ENCODE results near the gene WHRN.

Gene WHRN

DNA sequence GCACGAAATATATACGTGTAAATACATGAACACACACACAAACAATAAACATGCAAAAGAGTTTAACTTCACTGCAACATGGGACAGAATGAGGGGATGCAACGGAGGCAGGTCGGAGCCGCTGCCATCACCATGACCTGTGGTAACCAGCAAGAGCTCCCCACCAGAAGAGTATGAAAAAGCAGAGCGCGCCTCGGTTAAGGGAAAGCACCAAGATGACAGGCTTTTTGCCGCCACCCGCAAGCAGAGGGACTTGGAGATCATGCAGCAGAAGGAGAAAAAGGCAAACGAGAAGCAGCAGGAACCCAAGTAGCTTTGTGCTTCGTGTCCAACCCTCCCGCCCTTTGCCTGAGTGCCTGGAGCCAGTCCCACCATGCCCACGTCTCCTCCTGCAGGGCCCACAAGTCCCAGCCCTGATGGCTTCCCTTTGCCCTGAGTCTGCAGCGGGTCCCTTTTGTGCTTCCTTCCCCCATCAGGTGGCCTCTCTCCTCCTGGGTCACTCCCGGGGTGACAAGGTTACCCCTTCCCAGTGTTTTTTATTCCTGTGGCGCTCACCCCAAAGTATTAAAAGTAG is 13.8 kb downstream of the WHRN start:
- no peak for DNase-seq

DNA sequence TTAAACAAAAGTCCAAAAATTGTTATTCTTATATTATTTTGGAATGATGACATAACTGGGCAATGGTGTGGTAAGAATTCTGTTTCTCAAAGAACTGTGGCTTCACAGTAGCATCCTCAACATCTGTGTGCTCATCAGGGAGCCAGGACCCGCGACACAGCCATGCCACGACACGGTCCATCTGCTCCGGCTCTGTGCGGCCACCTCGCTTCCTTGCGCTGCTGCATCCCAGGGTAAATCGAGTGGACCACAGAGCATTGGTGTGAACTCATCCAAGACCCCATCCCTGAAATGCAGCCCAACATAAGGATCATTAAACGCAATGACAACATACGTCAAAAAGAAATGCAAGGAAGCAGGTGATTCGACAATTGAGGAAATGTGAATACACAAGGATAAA is 15.3 kb downstream of the WHRN start:
- no peak for DNase-seq

DNA sequence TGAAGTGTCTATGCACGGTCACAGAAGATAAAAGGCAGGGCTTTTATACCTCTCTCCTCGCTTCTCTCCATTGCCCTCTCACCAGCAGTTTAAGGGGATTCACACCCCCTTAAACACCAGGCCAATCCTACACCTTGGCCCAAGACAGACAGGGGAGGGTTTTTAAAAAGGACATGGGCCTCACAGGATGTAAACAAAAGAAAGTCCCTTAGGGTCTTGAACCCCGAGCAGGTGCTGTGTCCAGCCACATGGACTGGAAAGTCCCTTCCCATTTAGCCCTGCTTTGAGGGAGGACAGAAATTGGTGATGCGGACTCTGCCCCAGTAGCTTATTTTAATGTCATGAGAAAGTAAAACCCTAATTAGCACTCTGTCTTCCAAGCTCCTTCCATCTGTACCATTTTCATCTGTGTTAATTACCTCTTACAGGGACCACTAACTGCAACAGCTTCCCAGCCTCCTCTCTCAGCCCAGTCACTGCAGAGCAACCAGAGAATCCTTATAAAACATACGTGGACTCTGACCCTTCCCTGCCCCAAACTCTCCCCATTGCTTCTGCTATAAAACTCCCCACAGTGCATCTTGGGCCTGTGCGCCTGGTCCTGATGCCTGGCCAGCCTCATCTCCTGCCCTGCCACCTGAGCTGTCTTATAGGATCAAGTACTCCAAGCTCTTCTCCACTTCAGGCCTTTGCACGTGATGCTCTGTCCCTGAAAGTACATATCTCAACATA is 16.7 kb downstream of the WHRN start:
- no peak for DNase-seq

DNA sequence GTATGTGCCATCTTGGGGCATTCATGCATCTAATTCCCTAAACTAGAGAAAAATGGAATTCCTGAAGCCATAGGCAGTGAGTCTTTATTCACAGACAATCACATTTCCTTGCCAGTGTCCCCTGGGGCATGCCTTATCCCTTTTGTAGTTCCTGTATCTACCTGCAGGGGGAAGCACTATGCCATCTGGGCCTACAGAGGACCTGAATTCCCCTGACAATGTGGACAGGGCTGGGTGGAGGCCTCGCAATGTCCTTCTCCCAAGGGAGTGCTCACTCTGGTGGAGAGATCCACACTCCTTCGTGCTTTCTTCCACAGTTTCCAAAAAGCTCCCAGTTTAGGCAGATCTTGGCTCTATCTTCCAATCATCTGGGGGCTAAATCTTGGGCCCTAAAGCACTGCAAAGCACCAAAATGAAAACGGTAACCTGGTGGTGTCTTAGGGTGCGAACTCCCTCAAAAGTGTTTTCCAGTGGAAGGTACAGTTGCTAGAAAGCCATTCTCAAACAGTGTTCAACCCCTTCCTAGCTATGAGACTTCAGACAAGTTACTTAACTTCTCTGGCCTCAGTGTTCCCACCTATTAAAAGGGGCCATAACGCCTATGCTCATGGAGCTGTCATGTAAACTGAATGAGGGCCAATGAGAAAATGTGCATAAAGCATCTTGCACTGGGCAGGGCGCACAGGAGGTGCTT is 17.5 kb downstream of the WHRN start:
- DNase-seq, result peak; percentile 71

DNA sequence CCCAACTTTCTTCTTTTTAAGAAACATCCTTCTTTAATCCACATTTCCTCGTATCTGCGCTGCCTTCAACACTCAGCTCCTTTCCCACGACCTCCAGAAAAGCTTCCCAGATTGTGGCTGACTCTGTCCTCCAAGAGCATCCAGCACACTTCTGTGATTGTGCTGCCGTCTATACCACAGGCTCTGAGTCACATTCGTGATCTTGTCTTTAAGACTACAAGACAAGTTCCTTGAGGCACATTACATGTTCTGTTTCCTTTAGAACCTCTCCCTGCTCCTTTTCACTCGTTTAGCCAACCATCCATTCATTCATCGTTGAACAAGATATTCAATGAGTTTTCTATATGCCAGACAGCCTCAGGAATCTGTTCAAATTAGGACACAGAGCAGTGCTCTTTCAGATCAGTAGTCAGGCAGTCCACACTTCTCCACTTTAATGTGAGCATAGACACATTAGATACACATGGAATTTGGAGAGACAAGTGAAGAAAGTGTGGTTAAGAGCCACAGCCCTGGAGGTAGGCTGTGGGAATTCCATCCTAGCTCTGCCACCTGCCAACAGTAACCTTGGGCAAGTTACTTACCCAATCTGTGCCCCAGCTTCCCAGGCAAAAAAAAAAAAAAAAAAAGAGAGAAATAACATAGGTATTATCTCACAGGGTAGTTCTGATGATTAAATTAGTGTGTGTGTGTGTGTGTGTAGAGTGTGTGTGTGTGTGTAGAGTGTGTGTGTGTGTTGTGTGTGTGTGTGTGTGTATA is 18.9 kb downstream of the WHRN start:
- peak; percentile 12 for DNase-seq

DNA sequence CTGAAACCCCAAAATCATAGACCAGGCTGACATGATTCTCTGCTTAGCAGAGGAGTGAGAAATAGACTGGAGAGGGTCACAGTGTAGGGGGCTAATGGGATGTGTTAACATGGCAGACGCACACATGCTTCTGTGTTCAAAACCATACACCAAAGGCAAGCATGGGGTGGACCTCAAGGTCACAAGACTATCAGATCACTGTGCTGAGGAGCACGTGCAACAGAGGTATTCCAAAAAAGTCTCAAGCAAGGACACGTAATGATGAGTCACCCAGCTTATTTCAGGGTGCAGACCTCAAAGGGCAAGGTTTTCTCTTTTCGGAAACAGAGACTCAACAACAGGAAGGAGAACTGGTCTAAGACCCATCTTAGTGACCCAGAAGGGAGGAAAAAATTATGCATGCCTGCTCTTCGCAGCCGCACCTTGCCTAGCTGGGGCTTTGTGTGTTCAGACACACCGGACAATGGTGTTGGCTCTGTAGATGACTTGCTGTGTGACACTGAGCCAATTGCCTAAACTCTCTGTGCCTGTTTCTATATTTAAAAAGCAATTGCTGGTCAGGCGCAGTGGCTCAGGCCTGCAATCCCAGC is 20.3 kb downstream of the WHRN start:
- peak; percentile 60 for DNase-seq

DNA sequence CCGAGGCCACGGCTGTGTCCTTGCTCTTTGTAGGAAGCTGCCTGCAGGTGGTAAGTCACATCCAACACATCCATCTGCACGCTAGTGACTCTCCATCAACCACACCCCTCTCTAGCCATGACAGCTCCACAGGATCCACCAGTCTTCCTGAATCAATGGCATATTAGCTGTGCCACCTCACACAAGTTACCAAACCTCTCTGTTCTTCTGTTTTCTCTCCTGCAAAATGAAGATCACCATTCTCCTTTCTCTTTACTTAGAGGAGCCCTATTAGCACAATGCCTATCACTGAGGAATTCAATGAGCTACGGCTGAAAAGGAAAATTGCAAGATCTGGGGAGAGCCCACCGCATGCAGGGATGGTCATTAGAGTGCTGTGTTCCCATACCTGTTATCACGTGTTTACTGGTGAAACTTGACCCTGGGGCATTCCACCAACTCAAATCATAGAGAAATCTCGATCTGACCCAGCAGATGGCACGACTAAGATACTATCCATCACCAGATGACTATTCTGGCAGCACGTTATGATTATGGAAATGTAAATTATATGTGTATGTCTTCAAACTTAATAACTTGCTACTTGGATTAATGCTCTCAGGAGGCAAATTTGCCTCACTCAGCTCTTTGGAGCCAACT is 20.9 kb downstream of the WHRN start:
- DNase-seq, result no peak

DNA sequence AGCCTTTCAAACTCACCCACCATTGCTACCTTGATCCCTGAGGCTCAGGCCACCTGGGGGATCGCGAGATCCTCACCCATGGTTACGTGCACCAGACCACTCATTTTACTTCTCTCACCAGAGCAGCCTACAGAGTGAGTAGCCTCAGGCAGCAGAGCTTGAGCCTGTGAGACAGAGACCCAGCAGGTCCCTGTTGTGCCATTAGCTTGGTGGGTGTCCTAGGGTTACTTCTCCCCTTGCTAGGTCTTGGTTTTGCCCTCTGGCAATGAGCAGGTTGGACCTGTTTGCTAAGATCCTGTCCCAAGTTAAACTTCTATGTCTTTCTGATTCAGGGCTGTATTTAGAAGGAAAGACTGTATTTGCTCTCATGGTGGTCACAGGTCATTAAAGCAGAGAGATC is 21.8 kb downstream of the WHRN start:
- no peak for DNase-seq

DNA sequence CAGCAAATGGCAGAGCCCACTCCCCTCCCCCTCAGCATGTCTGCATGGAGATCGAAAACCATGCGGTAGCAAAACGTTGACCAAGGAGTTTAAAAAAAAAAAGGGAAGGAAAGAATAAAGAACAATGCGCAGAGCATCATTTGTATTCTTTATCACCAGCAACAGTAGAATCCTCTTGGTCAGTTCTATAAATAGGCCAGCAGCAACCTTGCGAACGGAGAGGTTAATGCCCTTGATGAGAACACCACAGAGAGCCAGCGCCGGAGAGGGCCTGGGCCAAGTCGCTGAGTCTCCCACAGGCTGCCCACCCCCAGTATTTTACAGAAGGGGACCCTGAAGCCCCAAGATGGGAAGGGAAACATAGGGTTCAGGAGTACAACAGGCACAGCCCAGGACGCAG is 22.7 kb downstream of the WHRN start:
- DNase-seq, result no peak

DNA sequence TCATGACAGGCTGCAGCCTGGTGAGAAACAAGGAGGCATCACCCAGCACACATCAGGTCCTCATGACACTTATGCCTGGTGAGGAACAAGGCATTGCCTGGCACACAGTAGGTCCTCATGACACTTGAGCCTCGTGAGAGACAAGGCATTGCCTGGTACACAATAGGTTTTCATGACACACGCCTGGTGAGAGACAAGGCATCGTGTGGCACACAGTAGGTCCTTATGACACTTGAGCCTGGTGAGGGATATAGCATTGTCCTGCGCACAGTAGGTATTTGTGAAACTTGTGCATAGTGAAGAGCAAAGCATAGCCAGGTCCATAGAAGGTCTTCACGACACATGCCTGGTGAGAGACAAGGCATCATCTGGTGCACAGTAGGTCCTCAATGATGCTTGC is 23.5 kb downstream of the WHRN start:
- no peak for DNase-seq

DNA sequence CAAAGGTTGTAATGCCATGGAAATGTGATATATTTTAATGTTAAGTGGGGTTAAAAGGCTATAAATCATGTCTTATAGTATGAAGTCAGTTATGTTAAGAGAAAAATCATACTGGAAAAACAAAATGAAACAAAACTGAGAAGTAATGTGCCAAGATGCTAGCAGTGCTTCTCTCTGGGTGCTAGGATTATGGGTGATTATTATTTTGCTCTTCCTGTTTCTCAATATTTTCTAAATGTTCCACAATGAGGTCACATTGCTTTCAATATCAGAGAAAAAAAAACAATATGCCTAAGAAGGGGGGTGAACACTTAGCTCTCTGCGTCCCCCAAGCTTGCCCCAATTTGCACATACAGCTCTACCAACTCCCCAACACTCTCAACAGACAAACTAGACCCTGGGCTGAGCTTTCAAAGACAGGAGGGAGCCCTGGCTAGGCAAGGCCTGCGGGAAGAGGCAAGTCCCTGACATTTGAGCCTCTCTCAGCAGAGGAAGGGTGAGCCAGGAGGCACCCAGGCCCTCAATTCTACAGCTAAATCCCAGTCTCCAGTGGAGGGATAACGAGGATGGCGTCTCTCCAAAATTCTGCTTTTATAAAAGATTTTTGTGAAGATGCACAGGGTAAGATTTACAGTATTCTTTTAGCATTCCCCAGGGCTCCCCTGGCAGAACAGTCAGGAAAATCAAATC is 24.4 kb downstream of the WHRN start:
- DNase-seq, result no peak

DNA sequence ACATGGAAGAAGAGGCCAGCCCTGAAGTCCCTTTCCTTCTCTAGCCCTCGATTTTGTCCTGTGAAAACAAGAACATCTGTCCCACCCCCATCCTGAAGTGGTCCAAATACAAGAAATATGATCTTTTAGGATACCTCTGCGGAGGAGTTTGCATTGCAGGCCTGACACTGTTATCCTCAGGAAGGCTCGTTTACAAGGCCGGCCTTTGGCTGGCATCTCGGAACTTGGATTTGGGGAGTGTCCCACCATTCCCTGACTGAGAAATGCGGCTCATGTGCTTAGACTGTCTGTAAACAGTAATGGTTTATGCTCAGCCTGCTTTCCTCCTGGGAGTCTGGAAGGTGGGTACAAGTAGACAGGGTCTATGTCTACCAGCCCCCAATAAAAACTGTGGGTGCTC is 26.4 kb downstream of the WHRN start:
- no peak for DNase-seq

DNA sequence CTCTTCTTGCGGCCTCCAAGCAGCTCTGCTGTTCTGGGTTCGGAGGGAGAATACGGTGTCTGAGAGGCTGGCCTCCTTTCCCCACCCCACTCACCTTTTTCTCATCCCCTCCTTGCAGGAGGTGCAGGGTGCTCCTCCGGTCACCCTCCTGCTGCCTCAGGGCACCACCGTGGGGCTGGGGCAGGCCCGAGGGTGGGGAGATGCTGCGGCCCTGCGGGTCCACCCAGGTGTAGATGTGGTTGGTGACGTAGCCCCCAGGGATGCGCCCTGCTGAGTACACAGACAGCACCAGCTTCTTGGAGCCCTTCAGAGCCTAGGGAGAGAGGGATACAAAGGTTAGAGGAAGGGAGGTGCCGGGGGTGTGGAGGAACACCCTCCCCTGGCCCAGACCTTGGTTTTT is 26.8 kb downstream of the WHRN start:
- DNase-seq, result no peak

DNA sequence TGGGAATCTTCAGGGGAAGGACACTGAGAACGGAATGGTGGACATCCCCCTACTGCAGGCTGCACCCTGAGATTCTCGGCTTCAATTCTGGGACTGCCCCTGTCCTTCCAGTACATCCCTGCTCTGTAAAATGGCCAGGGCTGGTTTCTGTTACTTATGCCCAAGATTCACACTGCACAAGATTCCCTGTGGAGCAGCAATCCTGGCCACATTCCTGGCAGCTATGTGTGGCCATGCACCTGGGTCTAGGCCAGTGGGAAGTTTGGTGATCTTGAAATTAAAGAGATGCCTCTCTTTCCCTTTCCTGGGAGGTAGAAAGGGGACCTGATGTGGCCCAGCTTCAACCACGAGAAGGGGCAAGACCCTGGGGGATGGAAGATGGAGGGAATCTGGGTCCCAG is 27.6 kb downstream of the WHRN start:
- no peak for DNase-seq

DNA sequence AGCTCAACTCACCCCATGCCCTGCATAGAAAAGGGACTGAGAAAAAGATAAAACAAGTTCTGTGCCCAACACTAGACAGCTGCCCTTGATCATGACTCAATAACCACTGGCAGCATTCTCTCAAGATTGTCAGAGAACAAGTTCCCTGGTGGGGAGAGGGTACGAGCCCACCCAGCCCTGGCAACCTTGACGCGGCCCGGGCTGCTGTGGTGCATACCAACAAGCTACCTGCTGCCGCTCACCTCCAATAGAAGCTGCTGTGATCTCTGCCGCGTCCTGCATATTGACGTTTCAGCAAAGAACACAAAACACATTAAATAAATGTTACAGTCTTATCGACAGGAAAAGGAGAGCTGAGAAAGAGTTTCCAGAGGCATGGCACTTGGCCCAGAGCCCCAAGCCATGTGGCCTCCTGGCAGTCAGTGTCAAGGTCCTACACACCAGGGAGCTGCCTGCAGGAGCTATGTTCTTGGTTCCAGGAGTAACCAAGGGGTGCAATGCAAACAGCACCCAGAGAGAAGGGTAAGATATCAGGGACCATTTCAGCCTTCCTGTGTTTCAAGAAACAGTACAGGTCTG is 28.3 kb downstream of the WHRN start:
- no peak for DNase-seq

DNA sequence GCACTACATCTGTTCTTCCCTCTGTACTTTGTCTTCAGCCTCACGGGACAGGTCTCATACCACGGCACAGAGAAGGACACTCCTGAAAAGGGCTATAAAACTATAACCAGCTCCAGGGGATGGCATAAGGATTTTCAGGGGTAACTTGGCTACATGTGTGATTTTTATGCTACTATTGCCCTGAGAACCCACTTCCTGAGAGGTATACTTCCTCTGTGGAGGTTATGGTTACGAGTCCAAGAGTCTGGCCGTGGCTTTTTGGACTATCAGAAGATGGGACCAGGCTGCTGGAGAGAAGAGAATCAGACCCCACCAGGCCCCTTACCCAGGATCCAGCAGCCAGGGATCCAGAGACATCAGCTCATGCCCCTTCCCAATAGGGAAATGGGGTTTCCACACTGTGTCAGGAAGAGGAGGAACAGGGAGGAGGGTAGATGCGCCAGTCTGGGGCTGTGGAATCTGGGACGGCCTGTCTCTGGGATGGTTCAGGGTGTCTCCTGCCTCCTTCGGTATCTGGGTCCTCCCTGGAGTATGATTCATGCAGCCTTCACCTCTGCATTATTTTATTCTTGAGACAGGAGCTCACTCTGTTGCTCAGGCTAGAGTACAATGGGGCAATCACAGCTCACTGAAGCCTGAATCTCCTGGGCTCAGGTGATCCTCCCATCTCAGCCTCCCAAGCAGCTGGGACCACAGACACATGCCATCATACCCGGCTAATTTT is 29.7 kb downstream of the WHRN start:
- no peak for DNase-seq

DNA sequence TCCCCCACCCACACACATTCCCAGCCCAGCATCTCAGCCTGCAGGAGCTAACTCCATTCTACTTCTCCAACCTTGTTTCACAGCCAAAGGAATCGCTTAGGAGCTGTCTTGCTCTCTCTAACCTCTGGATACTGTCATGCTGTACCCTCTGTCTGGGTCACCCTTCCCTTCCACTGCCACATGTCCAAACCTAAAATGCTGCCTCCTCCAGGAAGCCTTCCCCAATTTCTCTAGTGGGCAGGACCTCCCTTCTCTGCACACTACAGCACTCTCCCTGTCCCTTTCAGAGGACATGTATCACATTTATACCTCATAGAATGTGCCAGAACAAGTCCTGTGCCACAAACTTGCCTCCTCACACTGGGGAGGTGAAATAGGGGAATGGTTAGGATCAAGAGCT is 30.8 kb downstream of the WHRN start:
- no peak for DNase-seq

DNA sequence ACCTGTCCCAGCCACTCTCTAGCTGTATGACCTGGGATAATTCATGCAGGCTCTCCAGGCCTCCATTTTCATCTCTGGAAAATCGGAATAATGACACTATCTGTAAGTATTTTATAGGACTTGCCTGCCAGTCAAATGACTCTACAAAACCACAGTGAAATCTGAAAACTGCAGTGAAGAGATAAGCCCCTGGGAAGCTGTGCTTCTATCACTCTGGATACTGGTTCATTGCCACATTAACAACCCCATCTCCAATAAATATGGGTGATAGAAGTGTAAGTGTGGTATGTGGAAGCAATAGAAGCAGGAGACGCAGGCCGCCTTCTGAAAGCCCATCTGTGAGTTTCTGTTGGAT is 31.8 kb downstream of the WHRN start:
- no peak for DNase-seq

DNA sequence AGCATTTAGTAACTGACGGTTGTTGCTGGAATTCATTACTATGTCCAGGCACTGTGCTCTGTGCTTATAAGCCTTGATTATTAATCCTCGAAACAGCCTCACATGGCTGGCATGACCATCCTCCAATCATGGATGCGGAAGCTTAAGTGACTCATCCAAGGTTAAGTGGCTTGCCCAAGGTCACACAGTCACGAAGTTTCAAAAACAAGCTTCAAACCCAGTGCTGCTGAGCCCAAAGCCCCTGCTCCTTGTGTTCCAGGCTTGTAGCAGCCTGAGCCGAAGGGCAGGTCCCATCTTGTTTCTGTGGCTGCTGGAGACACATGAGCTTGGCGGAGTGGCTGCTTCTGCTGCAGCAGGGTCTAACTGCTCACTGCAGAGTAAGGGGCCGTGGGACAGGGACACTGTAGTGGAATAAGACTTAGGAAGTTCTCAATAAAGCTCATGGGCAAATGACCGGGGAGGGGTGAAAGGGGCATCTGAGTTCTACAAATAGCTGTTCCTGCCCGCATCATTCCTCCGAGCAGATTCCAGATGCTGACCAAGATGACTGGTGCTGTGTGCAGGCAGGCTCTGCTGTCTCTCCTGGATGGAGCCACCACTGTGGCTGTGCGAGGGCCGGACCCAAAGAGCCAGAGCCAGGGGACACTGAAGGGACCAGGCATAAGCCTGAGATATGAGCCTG is 32.4 kb downstream of the WHRN start:
- no peak for DNase-seq

DNA sequence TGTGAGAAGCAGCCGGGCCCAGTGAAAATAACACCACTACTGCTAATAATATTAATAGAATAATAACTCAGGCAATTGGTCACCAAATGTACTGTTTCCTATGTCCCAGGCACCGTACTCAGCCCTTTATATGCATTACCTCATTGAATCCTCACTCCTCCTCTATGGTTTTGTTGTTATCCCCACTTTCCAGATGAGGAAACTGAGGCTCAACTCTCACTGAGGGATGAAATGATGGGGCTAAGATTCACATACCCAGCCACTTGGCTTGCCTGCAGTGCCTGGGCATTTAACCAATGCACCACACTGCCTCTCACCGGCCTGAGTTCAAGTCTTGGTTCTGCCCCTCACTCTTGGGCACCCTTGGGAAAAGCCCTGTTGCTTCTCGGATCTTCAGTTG is 34.1 kb downstream of the WHRN start:
- DNase-seq, result no peak

DNA sequence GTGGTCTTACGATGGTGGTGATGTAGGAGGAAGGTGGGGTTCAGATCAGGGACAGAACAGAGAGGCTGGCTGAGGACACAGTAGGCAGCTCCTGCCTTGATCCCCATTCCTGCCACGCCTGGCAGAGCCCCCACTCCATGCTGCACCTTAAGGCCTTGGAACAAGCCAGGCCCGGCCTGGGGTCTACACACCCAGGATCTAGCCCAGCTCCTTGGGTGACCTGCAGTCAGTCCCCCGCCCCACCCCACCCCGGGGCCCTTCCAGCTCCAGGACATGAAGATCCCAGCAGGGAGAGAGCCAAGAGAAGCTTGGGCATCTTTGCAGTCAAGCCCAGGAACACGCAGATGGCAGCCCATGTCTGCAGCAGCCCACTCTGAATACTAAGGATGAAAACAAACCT is 34.7 kb downstream of the WHRN start:
- no peak for DNase-seq
